A172 (cell line): ENCODE measurements around the gene GAD2. TPM values are rescaled to one million over a fixed set of nuclear protein-coding genes. Genes with fewer than 3 reads are reported as not detected.

Source experiments
- DNase-seq: peaks from one replicate; pipeline ENCODE4 v3.0.0-alpha.2; 2015; ENCODE audit warnings: low spot score
- total RNA-seq: library from RNA; depleted of rRNA; stranded (reverse); fragments of >200 nt; shearing (Covaris generic); gene quantifications from 2 replicates; pipeline ENCODE4 v1.2.3, GENCODE V29; 2014; rRNA removed

The GAD2 gene
- total RNA-seq, result not detected in 2 replicates

DNA sequence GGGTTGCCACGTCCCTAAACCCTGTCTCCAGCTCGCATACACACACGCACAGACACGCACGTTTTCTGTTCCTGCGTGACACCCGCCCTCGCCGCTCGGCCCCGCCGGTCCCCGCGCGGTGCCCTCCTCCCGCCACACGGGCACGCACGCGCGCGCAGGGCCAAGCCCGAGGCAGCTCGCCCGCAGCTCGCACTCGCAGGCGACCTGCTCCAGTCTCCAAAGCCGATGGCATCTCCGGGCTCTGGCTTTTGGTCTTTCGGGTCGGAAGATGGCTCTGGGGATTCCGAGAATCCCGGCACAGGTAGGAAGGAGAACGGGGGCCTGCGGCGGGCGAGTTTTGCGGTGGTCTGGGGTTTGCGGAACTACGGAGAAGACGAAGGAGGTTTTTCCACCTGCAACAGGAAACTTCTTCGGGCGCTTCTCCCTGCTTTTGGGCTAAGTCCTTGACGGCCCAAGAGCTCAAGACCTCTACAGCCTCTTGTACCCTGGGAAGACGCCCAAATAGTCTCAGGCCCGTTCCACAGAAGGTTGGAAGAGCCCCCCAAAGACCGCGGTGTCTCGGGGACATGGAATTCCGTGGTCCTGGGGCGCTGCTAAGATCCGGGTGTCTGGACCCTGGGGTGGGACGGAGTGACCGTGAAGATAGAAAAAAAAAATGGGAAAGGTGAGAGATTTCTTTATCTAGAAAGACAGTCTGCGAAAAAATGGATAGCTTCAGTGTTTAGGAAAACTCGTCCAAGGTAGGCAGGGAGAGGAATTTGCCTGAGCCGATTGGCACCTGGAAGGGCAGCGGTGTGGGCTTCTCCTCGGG is at the start of gene GAD2:
Gene GAD2 (plus strand): TSS at position 190 of the 811 bp plus-strand sequence. CDS start 36 bp downstream, at position 226.
- no peak for DNase-seq

DNA sequence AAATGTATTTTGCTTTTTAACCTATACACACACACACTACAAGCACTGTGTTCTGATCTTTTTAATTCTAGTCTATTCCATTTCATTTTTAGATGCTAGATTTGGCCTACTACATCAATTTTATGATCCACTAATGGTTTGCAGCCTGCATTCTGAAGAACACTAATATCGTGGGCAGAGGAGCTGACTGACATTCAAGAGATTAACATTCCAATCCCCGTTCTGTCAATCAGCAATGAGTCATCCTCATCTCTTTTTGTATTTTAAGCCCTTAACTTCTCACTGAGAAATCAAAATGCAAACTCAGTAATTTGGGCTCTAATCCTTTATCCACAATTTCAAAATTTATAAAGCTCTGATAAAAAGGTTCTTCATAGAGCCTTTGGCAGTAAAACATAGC is 47.1 kb upstream of the GAD2 start:
- DNase-seq, result no peak

DNA sequence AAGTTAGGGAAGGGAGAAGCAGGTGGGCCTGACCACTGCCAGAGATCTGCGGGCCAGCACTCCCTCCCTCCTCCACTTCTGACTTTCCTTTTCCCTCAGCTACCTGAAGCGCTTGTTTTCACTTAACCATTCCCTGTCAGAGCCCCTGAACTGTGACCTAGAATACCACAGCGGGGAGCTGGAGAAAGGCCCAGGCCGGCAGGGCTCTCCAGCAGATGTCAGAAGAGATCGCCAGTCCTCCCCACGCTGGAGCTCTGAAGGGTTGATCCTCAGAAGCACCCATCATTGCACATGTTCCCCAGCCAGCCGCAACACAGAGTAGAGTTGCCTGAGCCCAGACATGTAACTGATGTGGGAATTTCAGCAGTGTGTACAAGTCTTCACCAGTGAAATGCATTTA is 44.4 kb upstream of the GAD2 start:
- no peak for DNase-seq

DNA sequence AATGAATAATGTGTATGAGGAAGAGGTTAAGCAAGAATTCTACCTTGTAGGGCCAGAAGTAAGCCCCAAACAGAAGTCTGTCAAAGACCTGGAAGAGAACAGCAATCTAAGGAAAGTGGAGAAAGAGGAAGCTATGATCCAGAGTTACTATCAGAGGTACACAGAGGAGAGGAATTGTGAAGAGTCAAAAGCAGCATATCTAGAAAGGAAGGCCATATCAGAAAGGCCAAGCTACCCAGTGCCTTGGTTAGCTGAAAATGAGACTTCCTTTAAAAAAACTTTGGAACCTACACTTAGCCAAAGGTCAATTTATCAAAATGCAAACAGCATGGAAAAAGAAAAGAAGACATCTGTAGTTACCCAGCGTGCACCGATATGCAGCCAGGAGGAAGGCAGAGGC is 42.7 kb upstream of the GAD2 start:
- DNase-seq, result no peak

DNA sequence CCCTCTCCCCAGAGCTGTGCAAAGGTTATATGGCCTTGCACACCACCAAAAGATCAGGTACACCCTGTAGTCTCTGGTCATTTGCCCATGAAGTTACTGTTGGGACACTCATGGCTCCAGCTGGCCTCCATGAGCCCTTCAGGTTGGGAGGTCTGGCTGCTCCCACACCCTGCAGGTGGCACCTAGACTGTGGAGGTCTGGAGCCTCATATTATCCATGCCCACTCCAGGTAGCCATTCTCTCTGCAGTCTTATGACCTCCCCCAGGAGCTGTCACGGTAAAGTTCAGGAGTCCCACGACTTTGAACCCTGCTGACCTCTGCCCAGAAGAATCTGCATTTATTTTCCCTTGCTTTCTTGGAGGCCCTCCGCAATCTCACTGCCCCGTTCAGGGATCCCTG is 39.2 kb upstream of the GAD2 start:
- DNase-seq, result no peak

DNA sequence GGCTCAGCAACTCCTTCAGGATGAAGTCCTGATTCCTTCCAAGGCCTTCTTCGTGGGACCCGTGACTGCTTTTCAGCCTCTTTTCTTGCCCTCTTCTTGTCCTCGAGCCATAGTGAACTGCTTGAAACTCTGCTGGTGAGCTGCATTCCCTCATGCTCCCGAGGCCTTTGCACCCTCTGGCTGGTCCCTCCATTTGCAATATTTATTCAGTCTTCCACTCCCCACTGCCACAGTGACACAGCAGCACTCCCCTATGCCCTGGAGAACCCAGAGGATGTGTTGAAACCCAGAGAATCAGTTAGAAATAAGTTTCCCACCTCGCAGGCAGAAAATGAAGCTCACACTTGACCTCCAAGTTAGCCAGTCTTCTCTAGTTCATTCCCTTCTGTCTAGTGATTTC is 22.3 kb upstream of the GAD2 start:
- DNase-seq, result no peak

DNA sequence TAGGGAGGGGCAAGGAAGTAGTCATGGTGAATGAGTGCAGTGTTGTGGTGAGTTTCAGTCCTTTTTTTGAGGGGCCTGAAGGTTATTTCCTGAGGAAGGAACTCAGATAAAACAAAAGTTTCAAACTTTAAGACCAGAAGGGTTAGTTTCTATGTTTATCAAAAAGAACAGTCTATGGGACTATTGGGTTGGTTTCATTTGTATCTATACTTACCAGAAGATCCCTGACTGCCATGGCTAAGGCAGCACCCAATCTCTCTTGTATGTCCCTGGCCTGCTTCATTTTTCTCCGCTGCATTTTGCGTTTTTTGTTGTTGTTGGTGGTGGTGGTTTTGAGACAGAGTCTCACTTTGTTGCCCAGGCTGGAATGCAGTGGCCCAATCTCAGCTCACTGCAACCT is 19.3 kb upstream of the GAD2 start:
- no peak for DNase-seq

DNA sequence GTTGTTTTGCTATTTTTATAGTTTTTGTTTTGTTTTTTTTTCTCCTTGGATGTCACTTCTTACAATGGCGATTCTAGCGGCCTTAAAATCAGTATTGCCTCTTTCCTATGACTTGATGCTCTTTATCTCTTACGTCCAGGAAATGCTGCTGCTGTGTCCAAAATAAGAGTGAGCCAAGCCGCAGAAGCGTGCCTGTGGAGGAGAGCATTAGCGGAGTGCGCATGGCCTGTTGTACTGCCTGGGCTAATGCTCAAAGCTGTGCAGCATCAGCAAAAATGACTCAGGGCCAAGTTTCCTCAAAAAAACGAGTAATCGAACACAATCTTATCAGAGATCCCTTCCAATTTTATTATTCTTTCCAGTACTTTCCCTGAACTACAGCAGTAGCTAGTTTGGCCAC is 18.5 kb upstream of the GAD2 start:
- no peak for DNase-seq

DNA sequence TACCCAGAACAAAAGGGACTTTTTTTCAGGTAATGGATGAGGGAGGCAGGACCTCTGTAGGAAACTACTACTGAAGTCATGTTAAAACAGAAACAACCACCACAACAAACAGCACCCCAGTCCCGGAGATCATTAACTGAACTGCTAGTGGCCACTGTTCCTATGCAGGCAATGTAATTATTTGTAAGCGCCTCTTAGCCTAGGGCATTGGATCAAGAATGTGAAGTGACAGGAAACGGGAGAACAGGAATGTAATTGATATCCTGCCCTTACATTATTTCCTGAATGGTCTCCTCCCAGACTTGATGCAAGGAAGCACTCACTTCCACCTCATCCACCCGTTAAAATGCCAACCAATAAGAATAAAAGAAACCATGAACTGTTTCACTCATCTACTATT is 16.7 kb upstream of the GAD2 start:
- peak; percentile 4 for DNase-seq

DNA sequence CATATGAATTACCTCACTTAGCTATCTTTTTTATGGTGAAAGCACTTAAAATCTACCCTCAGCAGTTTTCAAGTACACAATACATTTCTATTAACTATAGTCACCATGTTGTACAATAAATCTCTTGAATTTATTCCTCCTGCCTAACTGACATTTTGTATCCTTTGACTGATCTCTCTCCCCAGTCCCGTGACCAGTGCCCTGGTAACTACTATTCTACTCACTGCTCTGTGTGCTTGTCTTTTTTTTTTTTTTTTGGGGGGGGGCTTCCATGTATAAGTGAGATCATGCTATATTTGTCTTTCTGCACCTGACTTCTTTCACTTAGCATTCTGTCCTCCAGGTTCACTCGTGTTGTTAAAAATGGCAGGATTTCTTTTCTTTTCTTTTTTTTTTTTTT is 11.4 kb upstream of the GAD2 start:
- DNase-seq, result no peak

DNA sequence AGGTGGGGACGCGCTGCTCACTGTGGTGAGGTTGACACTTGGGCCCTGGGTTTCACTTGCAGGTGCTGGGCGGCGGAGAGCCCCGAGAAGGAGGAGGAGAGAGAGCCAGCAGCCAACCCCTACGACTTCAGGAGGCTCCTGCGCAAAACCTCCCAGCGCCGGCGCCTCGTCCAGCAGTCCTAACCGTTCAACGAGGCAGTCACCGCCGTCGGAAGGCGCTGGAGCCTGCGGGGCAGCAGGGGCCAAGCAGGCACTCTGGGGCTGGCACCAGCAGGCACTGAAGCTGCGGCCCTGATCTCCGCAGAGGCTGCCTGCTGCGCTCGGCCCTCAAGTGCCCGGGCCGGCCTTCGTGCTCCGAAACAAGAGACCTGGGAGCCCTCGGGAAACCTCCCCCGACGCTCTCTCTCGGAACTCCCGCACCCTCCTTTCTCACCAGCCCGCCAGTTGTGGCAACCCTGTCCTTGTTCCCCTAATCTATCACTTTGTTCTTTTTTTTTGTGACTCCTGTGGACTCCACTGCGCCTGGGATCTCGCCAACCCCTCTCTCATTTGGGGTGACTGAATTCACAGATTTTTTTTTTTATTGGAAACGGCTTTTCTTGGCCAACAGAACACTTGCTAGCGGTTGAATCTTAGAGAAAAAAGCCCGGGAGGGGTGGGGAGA is 4.7 kb upstream of the GAD2 start:
- DNase-seq, result no peak

DNA sequence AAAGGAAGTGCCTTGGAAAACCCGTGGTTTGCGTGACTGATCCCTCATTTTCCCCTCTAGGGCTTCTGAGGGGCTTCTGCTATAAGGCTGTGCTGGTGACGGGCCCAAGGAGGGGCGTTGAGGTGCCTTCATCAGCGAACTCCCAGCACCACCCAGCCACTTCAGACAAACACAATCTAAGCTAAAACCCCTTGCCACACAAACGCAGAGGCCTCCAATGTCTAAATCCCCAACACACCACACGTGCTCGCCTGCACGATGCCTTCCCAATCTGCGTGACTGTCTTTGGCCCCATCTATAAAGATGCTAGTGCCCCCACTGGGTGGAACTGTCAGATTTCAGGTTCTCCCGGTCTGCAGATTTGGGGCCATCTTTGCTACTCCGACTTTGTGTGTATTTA is 4.1 kb upstream of the GAD2 start:
- no peak for DNase-seq

DNA sequence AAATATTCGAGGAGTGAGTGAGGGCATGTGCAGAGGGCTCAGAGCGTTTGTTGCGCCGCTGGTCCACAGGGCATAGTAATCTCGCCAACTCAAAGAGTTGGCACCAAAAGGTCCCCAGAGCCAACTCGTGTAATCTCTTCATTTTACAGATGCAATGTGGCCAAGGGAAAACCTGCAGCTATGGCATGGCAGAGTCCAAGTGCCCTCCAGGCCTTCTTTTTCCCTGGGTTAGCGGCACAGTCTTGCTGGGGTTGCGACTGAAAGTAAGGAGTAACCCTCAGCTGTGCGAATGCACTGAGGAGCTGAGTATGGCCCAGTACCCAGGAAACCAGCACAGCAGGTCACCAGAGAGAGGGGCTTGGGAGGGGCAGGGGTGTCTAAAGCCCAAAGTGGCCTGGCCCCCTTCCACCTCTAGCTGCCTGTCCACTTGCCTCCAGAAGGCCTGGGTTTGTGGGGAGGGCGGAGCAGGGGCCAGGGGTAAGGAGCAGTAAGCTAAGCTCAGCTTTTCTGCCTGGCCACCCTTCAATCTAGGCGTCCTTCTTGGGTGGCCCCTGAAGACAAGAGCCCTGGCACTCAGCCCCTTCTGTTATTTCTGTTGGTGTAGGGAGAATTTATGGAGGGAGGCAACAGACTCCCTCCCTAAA is 3.3 kb upstream of the GAD2 start:
- DNase-seq, result no peak

DNA sequence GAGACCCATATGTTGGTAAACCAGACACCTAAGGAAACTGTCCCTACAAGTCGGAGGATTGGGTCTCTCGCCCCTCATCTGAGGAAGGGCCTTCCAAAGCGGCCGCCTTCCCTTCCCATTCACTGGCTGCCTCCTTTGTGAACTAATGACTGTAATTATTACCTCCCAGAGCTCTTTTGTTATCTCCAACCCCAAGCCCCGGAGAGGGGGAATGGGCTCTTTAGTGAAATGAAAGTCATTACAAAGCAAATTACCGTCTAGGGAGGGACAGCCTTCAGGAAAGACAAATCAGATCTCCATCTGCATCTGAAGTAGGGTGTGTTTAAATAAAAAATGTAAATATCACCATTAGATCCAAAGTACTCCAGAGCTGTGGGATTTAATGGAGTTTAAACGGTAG is 2.6 kb upstream of the GAD2 start:
- no peak for DNase-seq

DNA sequence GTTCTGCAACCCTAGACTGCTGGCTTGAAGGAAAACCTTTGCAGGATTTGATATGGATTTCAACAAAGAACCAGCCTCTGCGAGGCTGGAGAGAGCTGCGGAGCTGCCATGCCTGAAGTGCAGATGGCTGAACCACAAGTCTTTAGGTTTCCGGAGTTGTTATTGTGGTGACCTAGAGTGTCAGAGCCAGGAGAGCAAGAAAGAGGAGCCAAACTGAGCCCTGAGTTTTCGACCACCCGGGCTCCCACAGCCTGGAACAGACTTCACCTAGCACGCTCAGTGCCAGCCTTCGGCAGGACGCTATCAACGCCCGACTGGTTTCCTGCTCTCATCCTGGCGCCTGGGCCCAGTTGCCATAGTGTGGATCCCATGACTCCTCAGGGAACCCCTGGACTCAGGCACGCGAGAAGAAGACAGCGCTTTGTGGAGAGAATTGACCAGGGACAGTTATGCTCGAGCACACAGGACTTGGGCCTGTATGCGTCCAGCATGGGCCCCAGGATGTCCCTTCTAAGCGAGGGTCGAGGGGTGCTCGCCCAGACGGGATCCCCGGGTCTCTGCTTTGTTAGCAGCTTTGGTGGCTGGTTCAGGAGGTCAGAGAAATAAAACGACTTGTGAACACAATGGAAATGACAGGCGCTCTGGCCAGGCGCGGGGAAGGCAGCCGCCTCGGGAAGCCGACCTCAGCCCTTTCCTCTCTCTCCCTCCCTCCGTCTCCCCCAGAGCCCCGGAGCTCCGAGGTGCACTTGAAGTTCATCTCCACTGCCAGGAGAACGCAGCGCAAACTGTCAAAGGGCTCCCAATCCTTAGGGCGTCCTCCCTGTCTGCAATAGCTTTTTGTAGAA is 1.8 kb upstream of the GAD2 start:
- no peak for DNase-seq

DNA sequence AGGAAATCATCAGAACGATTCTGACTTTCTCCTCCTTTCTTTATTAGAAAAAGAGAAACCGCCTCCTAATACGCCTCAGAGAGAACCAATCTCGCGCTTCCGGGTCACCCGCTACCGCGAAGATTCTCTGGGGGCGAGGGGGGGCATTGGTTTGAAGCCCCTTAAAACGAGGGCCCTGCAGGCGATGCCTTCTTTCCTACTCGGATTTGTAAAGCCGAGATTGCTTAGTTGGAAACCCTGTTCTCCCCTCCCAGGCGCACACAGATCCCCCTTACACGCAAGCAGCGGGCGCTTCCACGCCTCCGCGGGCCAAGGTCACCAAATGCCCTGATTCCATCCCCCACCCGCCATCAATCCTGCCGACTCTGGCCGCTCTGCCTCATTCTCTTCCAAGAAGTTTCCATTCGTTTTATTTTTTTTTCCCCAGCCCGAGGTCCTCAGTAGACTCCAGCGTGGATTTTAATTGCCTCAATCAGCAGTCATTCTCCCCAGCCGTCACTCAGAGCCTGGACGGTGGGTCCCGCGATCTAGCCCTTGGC is 1.1 kb upstream of the GAD2 start:
- no peak for DNase-seq

DNA sequence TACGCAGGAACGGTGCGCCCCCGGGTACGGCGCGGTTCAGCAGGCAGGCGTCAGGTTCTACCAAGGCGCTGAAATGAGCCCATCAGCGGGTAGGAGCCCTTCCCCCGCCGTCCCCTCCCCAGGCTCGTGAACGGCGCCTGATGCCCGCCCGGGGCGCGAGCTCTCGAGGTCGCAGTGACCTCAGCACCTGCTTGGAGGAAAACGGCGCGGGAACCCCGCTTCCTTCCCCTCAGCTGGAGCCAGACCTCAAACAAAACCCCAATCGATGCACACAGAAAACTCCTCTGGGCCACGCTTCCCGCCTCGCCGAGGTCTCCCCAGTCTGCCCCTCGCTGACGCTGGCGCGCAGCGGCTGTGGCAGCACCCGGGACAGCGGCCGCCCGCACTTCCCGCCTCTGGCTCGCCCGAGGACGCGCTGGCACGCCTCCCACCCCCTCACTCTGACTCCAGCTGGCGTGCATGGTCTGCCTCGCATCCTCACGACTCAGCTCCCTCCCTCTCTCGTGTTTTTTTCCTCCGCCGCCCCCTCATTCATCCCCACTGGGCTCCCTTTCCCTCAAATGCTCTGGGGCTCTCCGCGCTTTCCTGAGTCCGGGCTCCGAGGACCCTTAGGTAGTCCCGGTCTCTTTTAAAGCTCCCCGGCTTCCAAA is 514 bp upstream of the GAD2 start:
- DNase-seq, result no peak

DNA sequence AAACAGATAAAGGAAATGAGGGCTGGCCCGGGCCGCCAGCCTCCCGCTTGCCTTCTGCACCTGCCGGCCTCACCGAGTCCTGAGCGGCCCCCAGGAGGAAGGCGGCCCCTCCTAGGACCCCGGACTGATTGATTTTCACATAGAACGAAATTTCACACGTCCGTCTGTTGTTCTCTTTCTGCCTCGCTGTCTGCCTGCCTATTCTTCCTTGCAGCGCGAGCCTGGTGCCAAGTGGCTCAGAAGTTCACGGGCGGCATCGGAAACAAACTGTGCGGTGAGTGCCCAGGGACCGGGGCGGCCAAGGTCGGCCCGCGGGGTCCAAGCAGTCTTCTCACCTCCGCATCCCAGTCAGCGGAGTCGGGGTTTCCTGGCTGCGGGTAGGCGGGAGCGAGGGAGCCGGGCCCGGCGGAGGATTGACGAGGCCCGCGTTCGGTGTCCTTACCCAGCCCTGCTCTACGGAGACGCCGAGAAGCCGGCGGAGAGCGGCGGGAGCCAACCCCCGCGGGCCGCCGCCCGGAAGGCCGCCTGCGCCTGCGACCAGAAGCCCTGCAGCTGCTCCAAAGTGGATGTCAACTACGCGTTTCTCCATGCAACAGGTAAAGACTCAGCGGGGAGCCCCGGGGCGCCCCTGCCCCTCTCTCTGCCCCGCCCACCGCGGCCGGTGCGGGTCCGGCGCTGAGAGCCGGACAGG is 967 bp downstream of the GAD2 start:
- DNase-seq, result no peak

DNA sequence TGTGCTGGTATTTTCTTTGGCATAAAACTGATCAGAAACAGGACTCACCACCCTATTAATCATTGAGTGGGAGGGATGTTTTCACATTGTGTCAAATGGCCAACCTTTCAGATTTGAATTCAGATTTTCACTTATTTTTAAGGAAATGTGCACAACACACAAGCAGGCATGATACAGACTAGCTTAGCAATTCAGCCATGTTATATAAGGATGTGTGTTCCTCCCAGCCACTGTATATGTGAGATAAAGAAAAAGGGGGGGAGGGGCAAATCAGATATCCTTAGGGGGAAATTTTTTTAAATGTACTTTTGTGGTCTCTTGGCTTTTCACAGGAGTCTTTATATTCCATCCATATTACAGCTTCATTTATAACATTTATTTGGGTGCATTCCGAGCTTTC is 3.1 kb downstream of the GAD2 start:
- DNase-seq, result no peak

DNA sequence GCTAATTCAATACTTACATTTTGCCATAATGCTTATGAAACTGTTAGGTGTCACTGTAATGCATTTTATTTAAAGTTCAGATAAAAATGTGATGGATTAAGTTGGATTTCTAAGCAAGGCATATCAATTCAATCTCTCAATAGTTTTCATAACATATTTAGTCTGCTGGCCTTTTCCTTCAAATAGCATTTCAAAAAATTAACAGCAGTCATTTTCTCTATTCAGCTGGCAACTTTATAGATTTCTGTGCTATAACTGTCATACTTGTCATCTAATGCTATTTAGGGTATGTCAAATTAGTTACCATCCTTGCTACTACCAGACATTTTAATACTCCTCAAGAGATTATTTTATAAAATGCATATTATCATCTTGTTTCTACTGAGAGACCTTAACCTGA is 4.3 kb downstream of the GAD2 start:
- DNase-seq, result no peak

DNA sequence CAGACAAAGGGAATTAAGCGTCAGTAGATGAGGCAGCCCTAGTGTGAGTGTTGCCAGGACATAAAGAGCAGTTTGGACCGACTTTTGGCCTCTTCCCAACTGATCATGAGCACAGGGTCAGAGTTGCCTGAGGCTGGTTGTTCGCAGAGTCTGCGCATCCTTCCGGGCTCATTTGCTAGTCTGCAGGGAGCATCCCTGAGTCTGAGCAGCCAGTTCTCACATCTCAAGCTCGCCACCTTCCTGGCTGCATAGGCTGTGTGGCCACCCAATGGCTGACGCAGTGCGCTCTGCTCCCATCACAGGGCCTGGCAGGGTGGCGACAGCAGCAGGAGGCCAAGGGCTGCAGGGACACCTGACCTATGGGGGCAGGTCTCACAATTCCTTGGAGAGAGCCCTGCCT is 5.0 kb downstream of the GAD2 start:
- DNase-seq, result no peak
